ENCODE results near the gene PRKAR2B.

The PRKAR2B gene

GRCh38 chr7:107165341-107165740 is 120.8 kb downstream of the PRKAR2B start:
- DNase-seq, result no peak

GRCh38 chr7:107166736-107167426 is 122.4 kb downstream of the PRKAR2B start:
- DNase-seq, result no peak

- DNase-seq, result no peak
These were observed 123.2 kb downstream of the PRKAR2B start for GRCh38 chr7:107167483-107168232.

GRCh38 chr7:107168233-107169119 is 124.0 kb downstream of the PRKAR2B start, which contains the start of gene HBP1:
Gene HBP1, plus strand, starts transcription at chr7:107169003. Its CDS starts 10,891 bp downstream, at chr7:107179894.
- DNase-seq, result peak; percentile 99

GRCh38 chr7:107169120-107170050 is 124.9 kb downstream of the PRKAR2B start:
- DNase-seq, result peak; percentile 92

- DNase-seq, result no peak
These were observed 125.8 kb downstream of the PRKAR2B start for GRCh38 chr7:107170051-107170915.

GRCh38 chr7:107171496-107171895 is 127.0 kb downstream of the PRKAR2B start:
- DNase-seq, result no peak

GRCh38 chr7:107172276-107173032 is 127.9 kb downstream of the PRKAR2B start:
- no peak for DNase-seq

GRCh38 chr7:107173191-107173590 is 128.7 kb downstream of the PRKAR2B start:
- DNase-seq, result no peak

GRCh38 chr7:107173691-107174406 is 129.3 kb downstream of the PRKAR2B start:
- no peak for DNase-seq

- DNase-seq, result no peak
These were observed 135.0 kb downstream of the PRKAR2B start for GRCh38 chr7:107179326-107180164.

GRCh38 chr7:107180378-107180777 is 135.9 kb downstream of the PRKAR2B start:
- DNase-seq, result no peak

GRCh38 chr7:107181172-107181571 is 136.7 kb downstream of the PRKAR2B start:
- no peak for DNase-seq

- DNase-seq, result no peak
These were observed 141.2 kb downstream of the PRKAR2B start for GRCh38 chr7:107185716-107186115.

GRCh38 chr7:107186240-107186639 is 141.7 kb downstream of the PRKAR2B start:
- DNase-seq, result no peak

GRCh38 chr7:107187774-107188173 is 143.3 kb downstream of the PRKAR2B start:
- DNase-seq, result no peak

GRCh38 chr7:107190090-107190489 is 145.6 kb downstream of the PRKAR2B start:
- DNase-seq, result no peak

GRCh38 chr7:107194052-107194451 is 149.5 kb downstream of the PRKAR2B start:
- DNase-seq, result no peak
